NK-92 treated with Interleukin-12 subunit alpha and Interleukin-12 subunit beta, amount 100 ng/mL, for 24 hours (cell line): ENCODE results near the gene RAD51B.
"Not testable (repeated sequence)": the region's sequence is repeated elsewhere in the genome, so short reads cannot be mapped to it uniquely, and the experiment has no call there.

Experiments
- DNase-seq: peaks from one replicate; lab custom pipeline; 2025; lab: John Stamatoyannopoulos, UW

RAD51B gene

DNA sequence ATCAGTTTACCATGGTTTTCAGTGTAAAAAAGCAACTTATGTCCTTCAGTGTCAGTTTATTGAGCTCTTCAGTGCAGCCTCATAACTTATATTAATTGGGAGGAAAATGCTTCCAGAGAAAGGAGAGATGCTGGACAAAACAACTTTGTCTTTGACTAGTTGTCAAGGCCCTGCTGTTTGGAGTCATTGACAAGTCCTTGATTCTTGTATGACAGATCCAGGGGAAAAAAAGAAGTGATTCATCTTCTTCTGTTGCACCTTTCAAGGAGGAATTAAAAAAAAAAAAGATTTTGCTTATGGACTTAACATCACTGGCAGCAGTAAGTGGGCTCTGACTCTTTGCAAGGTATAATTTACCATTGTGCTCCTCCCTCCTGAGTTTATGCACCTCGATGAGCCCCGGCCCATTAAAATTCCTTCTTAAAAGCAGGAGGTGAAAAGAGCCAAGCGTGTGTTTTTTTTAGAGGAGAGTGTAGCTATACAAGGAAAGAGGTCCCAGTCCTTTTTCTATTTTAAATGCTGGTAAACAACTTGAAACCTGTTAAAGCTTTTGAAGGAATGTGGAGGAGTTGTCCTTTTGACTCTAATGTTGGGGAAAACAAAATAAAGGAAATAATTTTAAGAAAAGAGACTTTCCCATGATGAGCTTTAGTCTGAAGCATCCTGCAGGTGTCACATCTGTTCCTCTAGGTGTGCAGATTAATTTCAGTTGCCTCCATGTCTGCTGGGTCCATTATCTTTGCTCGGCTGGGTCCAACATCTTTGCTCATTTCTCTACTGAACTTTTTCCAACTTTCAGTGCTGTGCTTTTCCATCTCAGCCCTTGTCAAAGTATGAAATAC, 431.6 kb downstream of the RAD51B start:
- no peak for DNase-seq

GRCh38 chr14:68251769-68252100, 432.2 kb downstream of the RAD51B start:
- DNase-seq, result no peak

- no peak for DNase-seq
Measured at GRCh38 chr14:68253160-68253780, 433.7 kb downstream of the RAD51B start.

- DNase-seq, result no peak
Measured at GRCh38 chr14:68253878-68254528, 434.4 kb downstream of the RAD51B start.

DNA sequence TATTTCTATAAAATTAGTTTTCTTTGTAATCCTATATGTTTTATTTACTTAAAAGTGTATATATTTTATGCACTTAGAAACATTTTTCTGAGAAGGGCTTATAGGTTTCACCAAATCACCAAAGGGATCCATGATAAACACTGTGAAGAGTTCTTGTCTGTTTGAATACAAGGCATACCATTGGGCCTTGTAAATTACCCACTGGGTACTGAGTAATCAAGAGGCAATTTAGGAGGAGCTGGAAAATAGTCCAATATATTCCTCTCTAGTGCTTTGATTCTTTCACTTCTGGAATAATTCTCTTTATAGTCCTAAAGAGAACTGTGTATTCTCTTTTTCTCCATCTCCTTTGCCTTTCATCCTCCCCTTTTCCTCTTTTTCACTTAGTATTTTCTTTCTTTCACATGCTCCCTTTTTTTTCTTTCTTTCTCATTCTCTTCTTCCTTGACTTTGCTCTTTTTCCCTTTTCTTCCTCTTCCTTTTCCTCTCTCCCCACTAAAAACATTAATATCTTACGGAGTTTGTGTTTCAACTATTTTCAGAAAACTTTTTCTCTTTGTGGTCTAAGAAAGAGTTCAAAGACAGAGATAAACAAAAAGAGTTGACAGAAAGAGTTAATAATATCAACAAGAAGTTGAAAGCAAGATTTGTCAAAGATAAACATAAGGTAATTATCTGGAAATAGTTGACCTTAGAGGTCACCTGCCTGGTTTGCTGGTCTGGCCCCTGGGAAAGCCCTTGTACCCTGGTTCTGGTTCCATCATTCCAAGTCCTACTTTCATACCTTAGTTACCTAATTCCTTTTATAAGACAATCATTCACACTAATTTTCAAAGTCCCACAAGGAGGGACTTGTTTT, 435.3 kb downstream of the RAD51B start:
- no peak for DNase-seq

GRCh38 chr14:68255693-68256178, 436.2 kb downstream of the RAD51B start:
- no peak for DNase-seq

DNA sequence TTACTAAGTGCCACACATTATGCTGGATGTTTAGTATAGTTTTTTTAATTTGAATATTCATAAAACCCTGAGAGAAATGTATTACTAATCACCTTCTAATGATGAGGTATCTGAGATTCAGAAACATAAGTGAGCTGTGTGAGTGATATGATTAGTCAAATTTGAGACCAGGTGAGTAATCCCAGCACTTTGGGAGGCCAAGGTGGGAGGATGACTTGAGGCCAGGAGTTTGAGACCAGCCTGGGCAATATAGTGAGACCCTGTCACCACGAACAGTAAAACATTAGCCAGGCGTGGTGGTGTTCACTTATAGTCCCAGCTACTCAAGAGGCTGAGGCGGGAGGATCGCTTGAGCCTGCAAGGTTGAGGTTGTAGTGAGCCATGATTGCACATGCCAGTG, 438.4 kb downstream of the RAD51B start:
- no peak for DNase-seq

GRCh38 chr14:68258995-68259394, 439.4 kb downstream of the RAD51B start:
- DNase-seq, result not testable (repeated sequence)

GRCh38 chr14:68260121-68260520, 440.5 kb downstream of the RAD51B start:
- DNase-seq, result no peak

DNA sequence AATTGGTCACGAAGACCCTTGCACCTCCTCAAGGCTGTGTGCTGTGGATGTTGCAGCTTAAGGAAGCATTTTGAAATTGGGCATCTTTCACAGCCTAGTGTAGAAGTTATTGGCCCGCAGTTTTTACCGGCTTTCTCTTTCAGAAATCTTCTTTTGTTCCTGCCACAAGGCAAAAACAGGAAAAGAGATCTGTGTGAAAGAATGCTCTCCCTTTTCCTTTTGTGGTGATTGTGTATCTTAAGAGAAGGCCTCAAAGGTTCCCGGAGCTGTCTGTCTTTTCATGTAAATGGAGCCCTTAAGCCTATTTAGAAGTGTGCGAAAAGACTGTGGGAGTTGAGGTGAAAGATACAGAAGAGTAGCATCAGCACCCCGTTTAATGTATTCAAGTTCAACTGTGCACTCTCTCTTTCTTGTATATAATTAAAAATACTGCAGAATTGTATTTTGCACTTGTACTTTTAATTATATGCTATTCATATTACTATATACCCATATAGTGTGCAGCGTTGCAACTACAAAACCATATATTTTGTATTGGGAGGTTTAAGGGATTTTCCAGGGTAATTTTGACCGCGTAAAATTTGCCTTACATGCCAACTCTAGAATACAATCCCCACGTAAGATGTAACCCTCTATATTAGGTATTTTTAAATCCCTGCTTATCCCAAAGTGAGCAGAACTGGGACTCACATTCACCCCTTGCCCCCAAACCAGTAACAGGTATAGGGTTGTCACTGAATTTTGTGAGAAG, 441.7 kb downstream of the RAD51B start:
- no peak for DNase-seq

DNA sequence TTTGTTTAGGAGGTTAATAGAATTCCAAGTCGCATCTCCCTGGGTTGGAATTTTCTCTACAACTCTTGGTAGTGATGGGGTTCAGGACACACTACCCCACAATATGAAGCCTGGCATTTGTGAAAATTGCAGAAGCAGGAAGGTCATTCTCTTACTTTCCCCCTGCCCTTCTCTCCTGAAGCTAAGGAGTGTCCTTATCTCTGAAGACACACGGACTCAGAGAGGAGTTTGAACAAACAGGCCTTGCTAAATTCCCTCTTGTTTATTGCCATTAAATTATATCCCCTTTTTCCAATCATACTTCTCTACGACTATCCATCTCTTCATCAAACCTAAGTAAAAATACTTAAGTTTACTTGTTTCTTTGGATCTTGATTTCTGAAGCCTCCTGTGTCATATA, 443.0 kb downstream of the RAD51B start:
- no peak for DNase-seq

DNA sequence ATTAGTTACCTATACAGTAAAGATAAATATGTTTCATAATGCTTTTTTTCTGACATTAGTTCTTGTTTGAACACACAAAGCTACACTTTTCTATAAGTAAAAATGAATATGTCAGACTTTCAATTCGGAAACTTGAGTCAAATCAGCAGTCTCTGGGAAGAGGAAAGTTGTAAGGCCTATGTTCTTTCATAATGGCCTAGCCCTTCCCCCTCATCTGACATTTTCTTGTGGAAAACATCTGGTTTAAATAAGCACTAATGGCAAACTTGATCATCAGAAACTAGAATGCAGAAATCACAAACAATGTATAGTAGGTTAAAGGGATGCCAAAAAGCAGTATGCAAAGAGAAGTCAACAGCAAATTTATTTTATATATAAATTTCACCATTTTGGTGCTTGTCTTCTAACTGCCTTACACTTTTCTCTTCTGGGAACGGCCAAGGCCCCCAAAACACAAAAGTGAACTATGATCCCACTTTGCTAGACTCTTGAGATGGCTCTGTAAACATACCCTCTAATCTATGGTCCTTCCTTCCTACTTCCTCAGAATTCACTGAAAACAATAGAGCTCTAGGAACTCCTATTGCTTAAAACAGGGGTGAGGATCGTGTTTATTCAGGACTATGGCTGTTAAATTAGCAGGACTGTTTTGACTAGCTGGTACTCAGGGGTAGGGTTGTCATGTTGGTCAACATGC, 444.1 kb downstream of the RAD51B start:
- DNase-seq, result no peak

- no peak for DNase-seq
Measured at GRCh38 chr14:68264260-68264569, 444.6 kb downstream of the RAD51B start.

DNA sequence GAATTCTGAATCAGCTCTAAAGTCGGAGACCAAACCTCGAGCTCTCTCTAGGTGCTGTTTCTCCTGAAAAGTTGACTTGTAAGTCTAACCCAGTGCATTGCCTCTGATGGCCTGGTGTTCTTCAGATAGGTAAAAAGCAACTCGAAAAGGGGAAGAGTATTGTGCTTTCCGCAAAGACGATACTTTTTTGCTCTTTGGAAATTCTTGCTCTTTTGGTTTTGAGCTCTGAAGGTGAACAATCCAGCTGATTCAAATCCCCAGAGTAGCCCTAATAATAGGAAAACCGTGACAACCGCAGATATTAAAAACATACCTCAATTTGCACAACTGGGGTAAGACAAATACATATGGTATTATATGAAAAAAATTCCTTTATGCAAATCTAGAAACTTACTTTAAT, 447.4 kb downstream of the RAD51B start:
- no peak for DNase-seq

- DNase-seq, result no peak
Measured at GRCh38 chr14:68268197-68268596, 448.6 kb downstream of the RAD51B start.

GRCh38 chr14:68268719-68269118, 449.1 kb downstream of the RAD51B start:
- no peak for DNase-seq

DNA sequence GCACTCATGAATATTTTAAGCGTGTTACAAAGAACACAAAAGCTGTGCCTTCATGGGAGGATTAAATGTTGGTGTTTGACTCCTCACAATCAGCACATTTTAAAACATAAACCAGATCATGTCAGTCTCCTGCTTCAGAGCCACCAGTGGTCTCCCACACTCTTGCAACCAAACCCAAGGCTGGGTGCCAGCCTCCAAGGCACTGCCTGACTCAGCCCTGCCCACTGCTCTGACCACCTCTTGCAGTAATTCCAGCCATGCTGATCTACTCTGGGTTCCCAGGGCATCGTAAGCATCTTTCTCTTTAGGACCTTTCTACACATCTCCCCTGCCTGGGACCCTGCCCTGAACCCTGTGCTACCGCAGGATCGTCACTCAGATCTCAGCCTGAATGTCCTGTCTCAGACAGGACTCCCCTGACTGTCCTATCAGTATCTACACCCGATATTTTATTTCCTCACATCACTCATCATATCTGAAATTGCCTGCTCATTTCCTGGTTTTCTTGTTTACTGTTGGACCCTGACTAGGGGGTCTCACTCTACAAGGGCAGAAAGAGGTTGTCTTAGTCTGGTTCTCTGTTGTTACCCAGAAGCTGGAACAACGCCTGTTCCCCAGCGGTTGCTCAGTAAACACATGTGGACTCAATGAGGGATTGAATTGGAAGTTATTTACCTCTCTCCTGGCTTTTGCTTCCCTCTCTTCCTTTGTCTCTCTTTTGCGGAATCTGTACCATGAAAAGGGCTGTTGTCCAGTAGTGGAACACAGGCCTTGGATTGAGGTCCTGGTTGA, 449.8 kb downstream of the RAD51B start:
- no peak for DNase-seq

GRCh38 chr14:68270342-68270741, 450.8 kb downstream of the RAD51B start:
- DNase-seq, result no peak

DNA sequence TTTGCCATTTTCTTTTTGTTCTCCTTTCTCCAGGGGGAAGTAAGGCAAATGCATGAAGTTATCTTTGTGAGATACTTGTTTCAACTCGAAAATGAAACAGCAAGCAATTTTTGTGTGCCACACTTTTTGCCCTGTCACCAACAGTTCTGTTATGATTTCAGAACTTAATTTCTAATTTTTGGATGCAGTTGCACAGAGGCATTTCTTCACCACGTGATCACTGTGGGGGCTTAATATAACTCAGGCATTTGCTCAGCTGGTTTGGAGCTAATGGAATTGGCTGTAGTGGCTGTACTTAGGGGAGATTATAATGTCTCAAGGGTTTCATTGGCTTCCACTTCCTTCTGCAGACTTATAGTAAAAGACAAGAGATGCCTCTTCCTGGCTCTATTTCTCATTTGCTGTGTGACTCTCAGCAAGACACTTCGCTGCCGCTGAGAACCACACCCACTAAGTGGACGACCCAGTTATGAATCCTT, 452.4 kb downstream of the RAD51B start:
- no peak for DNase-seq

DNA sequence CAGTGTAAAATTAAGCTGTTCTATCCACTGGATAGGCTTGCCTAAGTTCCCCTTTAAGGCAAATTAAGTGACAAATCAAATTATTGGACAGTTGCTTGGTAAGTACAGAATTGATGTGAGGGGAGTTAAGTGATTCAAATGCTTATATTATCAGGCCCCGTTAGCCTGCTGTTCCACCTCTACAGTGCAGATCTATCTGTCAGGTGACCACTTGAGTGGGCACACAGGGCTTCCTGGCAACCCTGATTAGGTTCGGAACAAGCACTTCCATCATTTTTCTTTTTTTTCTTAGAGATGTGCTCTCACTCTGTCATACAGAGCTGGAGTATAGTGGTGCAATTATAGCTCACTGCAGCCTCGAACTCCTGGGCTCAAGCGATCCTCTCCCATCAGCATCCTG, 453.8 kb downstream of the RAD51B start:
- DNase-seq, result no peak
